Esophagus muscularis mucosa (tissue), 4 donors: ENCODE results near the gene SIAH3. TPM values are rescaled to one million over a fixed set of nuclear protein-coding genes. Genes with fewer than 3 reads are reported as not detected.

Experiments
- DNase-seq: peaks from one replicate; pipeline ENCODE4 v3.0.0-alpha.2; 2017; ENCODE audit errors: extremely low spot score
- H3K27ac ChIP-seq, 4 donors: fragments of 200-600 bp; sonication (generic); replicated peaks in 1 of 4; 1 replicate in 3 of 4; 2 replicates in 1 of 4; pipeline ENCODE4 v1.5.1; 2016 to 2019; ENCODE audit warnings: mild to moderate bottlenecking in 1 of 4
- H3K27me3 ChIP-seq, 4 donors: fragments of 200-600 bp; sonication (generic); one replicate each; pipeline versions ENCODE4 v1.5.1 to v1.6.0; 2016 to 2019
- H3K36me3 ChIP-seq, 4 donors: fragments of 200-600 bp; sonication (generic); one replicate each; pipeline ENCODE4 v1.5.1; 2016 to 2019
- H3K4me1 ChIP-seq, 4 donors: fragments of 200-600 bp; sonication (generic); one replicate each; pipeline ENCODE4 v1.5.1; 2016 to 2019
- H3K4me3 ChIP-seq, 4 donors: fragments of 200-600 bp; sonication (generic); 1 replicate in 2 of 4; 2 replicates in 2 of 4; pipeline ENCODE4 v1.5.1; 2016 to 2019; ENCODE audit warnings: mild to moderate bottlenecking in 4 of 4, moderate library complexity in 1 of 4
- H3K9me3 ChIP-seq, 4 donors: fragments of 200-600 bp; sonication (generic); 1 replicate in 3 of 4; 2 replicates in 1 of 4; pipeline ENCODE4 v1.5.1; 2016 to 2019
- EP300 ChIP-seq: sonication (generic); formaldehyde crosslinking; IDR thresholded peaks from one replicate; pipeline ENCODE4 v1.6.1; 2017; ENCODE audit warnings: antibody characterized with exemption
- POLR2A ChIP-seq: fragments of 450-650 bp; IDR thresholded peaks from one replicate; pipeline ENCODE4 v1.6.1; 2017; ENCODE audit warnings: antibody characterized with exemption, moderate library complexity, mild to moderate bottlenecking, low read depth
- POLR2AphosphoS5 ChIP-seq, 2 donors: sonication (generic); formaldehyde crosslinking; IDR thresholded peaks; one replicate each; pipeline ENCODE4 v1.6.1; 2017; ENCODE audit warnings: antibody characterized with exemption in 2 of 2
- WGBS: methylation state at CpG from one replicate; pipeline ENCODE4 v1.1.5; 2018; 5-methylcytosine and 5-hydroxymethylcytosine counted together
- intact Hi-C: fragments of 100-400 bp; cut with DNase I; formaldehyde crosslinking; loops from one replicate; pipeline ENCODE4 v1.15.1; 2023
- total RNA-seq, 4 donors: library from RNA; depleted of rRNA; stranded (reverse); fragments of >200 nt; gene quantifications; one replicate each; pipeline versions ENCODE4 v1.1.0 to v1.2.1, GENCODE V29; 2016
- TF ChIP-seq, protein P1 (sequence below), 3 experiments: fragments of 200-600 bp in 2 of 3; fragments of 450-650 bp in 1 of 3; sonication (generic) in 2 of 3; IDR thresholded peaks; one replicate each; pipeline ENCODE4 v1.5.1; 2017 to 2019; ENCODE audit warnings: antibody characterized with exemption in 3 of 3, mild to moderate bottlenecking in 2 of 3, moderate library complexity in 1 of 3

Gene SIAH3
- total RNA-seq, 4 donors from 2014 or later: not detected

- H3K27ac ChIP-seq: no peak overlapping the region
- no peaks in the 10 kb centered on the region for H3K4me1 ChIP-seq
- no peak overlapping the region for H3K4me3 ChIP-seq
- H3K36me3 ChIP-seq: no peaks in the 10 kb centered on the region
- DNase-seq: peak; percentile 57
- no peak for TF ChIP-seq POLR2AphosphoS5 (IDR thresholded peaks at IDR 0.05)
- no peak for TF ChIP-seq POLR2A
- TF ChIP-seq, protein P1, sequence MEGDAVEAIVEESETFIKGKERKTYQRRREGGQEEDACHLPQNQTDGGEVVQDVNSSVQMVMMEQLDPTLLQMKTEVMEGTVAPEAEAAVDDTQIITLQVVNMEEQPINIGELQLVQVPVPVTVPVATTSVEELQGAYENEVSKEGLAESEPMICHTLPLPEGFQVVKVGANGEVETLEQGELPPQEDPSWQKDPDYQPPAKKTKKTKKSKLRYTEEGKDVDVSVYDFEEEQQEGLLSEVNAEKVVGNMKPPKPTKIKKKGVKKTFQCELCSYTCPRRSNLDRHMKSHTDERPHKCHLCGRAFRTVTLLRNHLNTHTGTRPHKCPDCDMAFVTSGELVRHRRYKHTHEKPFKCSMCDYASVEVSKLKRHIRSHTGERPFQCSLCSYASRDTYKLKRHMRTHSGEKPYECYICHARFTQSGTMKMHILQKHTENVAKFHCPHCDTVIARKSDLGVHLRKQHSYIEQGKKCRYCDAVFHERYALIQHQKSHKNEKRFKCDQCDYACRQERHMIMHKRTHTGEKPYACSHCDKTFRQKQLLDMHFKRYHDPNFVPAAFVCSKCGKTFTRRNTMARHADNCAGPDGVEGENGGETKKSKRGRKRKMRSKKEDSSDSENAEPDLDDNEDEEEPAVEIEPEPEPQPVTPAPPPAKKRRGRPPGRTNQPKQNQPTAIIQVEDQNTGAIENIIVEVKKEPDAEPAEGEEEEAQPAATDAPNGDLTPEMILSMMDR (IDR thresholded peaks at IDR 0.05): no peak
- TF ChIP-seq EP300: no peak
- H3K9me3 ChIP-seq: peaks cover 0 to 5% (median 1%) of the 10 kb centered on the region in 4 donors
- peaks cover 0 to 15% (median 0%) of the 10 kb centered on the region in 4 donors for H3K27me3 ChIP-seq
- intact Hi-C loops: no loop called here
- 93% methylated on average over 2 of the region's 2 CpGs for WGBS
Measured at GRCh38 chr13:45865414-45865813, 13.9 kb upstream of the SIAH3 start.

- peak; percentile 34 for DNase-seq
- Histone ChIP-seq H3K4me3 (no peak overlapping the region), H3K27ac (no peak overlapping the region), H3K27me3 (peaks cover 0 to 20% (median 0%) of the 10 kb centered on the region in 4 donors), H3K36me3 (no peaks in the 10 kb centered on the region), H3K4me1 (no peaks in the 10 kb centered on the region), H3K9me3 (peaks cover 0 to 5% (median 1%) of the 10 kb centered on the region in 4 donors)
- TF ChIP-seq EP300 (no peak), POLR2AphosphoS5 (IDR thresholded peaks at IDR 0.05) (no peak), POLR2A (no peak)
- TF ChIP-seq, protein P1 (IDR thresholded peaks at IDR 0.05): no peak
- WGBS: 70% methylated on average over 10 of the region's 10 CpGs
- intact Hi-C loops: no loop called here
Measured at GRCh38 chr13:45863709-45864590, 12.4 kb upstream of the SIAH3 start.

DNA sequence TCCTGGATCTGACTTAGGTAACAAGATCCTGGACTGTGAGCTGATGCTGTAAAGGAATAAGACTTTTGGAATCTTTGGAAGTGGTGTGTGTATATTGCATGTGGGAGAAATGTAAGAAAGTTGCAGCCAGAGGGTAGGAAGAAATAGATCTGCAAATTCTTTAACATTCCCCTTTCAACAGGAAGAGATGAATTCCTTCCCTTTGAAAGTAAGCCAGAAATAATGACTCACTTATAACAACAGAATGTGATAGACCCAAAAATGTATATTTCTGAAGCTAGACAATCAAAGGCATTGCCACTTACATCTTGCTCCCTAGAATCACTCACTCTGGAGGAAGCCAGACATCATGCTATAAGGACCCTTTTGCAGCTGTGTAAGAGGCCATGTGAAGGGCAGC is 9.8 kb upstream of the SIAH3 start:
- Histone ChIP-seq H3K4me1 (no peaks in the 10 kb centered on the region), H3K27me3 (peaks cover 0 to 20% (median 0%) of the 10 kb centered on the region in 4 donors), H3K4me3 (no peak overlapping the region), H3K9me3 (peaks cover 0 to 5% (median 1%) of the 10 kb centered on the region in 4 donors), H3K27ac (no peak overlapping the region), H3K36me3 (no peaks in the 10 kb centered on the region)
- TF ChIP-seq POLR2A (no peak), POLR2AphosphoS5 (IDR thresholded peaks at IDR 0.05) (no peak), EP300 (no peak)
- TF ChIP-seq, protein P1 (IDR thresholded peaks at IDR 0.05): no peak
- intact Hi-C loops: no loop called here
- DNase-seq: no peak

DNA sequence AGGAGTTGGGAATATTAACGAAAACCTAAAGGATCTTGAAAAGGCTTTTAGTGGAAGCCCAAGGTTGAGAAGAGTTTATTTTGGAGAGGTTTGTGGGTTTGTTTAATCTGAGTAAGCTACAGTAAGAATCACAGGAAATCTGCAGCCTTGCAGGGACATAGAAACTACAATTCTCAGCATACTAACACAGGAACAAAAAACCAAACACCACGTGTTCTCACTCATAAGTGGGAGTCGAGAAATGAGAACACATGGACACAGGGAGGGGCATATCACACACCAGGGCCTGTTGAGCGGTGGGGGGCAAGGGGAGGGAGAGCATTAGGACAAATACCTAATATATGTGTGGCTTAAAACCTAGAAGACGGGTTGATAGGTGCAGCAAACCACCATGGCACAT is 8.7 kb upstream of the SIAH3 start:
- H3K27ac ChIP-seq: no peak overlapping the region
- 76% methylated on average over 5 of the region's 5 CpGs for WGBS
- intact Hi-C loops: no loop called here
- no peak overlapping the region for H3K4me3 ChIP-seq
- no peaks in the 10 kb centered on the region for H3K36me3 ChIP-seq
- H3K4me1 ChIP-seq: no peaks in the 10 kb centered on the region
- H3K9me3 ChIP-seq: peaks cover 0 to 7% (median 1%) of the 10 kb centered on the region in 4 donors
- peak; percentile 10 for DNase-seq
- no peak for TF ChIP-seq EP300
- TF ChIP-seq POLR2A: no peak
- TF ChIP-seq, protein P1 (IDR thresholded peaks at IDR 0.05): no peak
- no peak for TF ChIP-seq POLR2AphosphoS5 (IDR thresholded peaks at IDR 0.05)
- peaks cover 0 to 20% (median 0%) of the 10 kb centered on the region in 4 donors for H3K27me3 ChIP-seq
